Bronchial epithelial cell (primary cell): ENCODE data around the gene SUMF2. TPM values are rescaled to one million over a fixed set of nuclear protein-coding genes. Genes with fewer than 3 reads are reported as not detected.
"Not testable (repeated sequence)": the region's sequence is repeated elsewhere in the genome, so short reads cannot be mapped to it uniquely, and the experiment has no call there.

ENCODE experiments used
- DNase-seq: peaks from one replicate; pipeline ENCODE4 v3.0.0-alpha.2; 2010; ENCODE audit warnings: low read depth
- FAIRE-seq: peaks from 2 replicates; lab custom pipeline; 2011; peaks lifted over from hg19 to GRCh38; lab: Jason Lieb, UNC
- H3K27me3 ChIP-seq: 2 replicates; pipeline ENCODE4 v1.5.1; 2011; ENCODE audit warnings: low read length; ENCODE audit not compliant: control insufficient read depth, insufficient read depth
- H3K36me3 ChIP-seq: 2 replicates; pipeline ENCODE4 v1.5.1; 2011; ENCODE audit warnings: low read length; ENCODE audit not compliant: control insufficient read depth, insufficient read depth
- H3K4me3 ChIP-seq: 2 replicates; pipeline ENCODE4 v1.5.1; 2011; ENCODE audit warnings: mild to moderate bottlenecking, low read depth, low read length, control low read depth
- CTCF ChIP-seq: IDR thresholded peaks from 2 replicates; pipeline ENCODE4 v1.5.1; 2011; ENCODE audit warnings: mild to moderate bottlenecking, moderate library complexity, low read length, control low read depth, inconsistent platforms; ENCODE audit not compliant: insufficient read depth, severe bottlenecking
- total RNA-seq: library from RNA; depleted of rRNA; stranded (reverse); fragments of >200 nt; gene quantifications from 2 replicates; pipeline ENCODE4 v1.2.1, GENCODE V29; 2014

SUMF2 gene
- total RNA-seq, 1 donor from 2014 or later = 220 TPM

- H3K36me3 ChIP-seq = peaks cover 11% of the 10 kb centered on the region
- TF ChIP-seq CTCF = no peak
- no peak overlapping the region for H3K4me3 ChIP-seq
- DNase-seq = no peak
- no peak for FAIRE-seq
- no peaks in the 10 kb centered on the region for H3K27me3 ChIP-seq
Observed at GRCh38 chr7:56030340-56030739, 33.7 kb upstream of the SUMF2 start.

GRCh38 chr7:56031556-56031955, 32.5 kb upstream of the SUMF2 start:
- not testable (repeated sequence) for FAIRE-seq, H3K27me3 ChIP-seq, H3K4me3 ChIP-seq, DNase-seq
- H3K36me3 ChIP-seq = peaks cover 11% of the 10 kb centered on the region

DNA sequence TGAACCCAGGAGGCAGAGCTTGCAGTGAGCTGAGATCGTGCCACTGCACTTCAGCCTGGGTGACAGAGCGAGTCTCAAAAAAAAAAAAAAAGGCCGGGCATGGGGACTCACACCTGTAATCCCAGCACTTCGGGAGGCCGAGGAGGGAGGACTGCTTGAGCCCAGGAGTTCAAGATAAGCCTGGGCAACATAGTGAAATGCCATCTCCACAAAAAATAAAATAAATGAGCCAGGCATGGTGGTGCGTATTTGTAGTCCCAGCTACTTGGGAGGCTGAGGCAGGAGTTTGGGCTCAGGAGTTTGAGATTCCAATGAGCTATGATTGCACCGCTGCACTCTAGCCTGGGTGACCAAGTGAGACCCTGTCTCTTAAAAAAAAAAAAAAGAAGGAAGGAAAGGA, 31.5 kb upstream of the SUMF2 start:
- H3K36me3 ChIP-seq = peaks cover 11% of the 10 kb centered on the region
- H3K4me3 ChIP-seq = peak overlapping the region; percentile 67
- FAIRE-seq, DNase-seq, H3K27me3 ChIP-seq: not testable (repeated sequence)

GRCh38 chr7:56033671-56034432, 30.2 kb upstream of the SUMF2 start:
- Histone ChIP-seq H3K4me3 (peak overlapping the region; percentile 67), H3K27me3 (no peaks in the 10 kb centered on the region), H3K36me3 (peaks cover 10% of the 10 kb centered on the region)
- TF ChIP-seq CTCF = peak; percentile 55
- FAIRE-seq (no peak), DNase-seq (peak; percentile 75)

- DNase-seq (no peak), FAIRE-seq (no peak)
- no peaks in the 10 kb centered on the region for H3K27me3 ChIP-seq
- no peak overlapping the region for H3K4me3 ChIP-seq
- no peak for TF ChIP-seq CTCF
- peaks cover 2% of the 10 kb centered on the region for H3K36me3 ChIP-seq
Observed at GRCh38 chr7:56040730-56041129, 23.4 kb upstream of the SUMF2 start.

DNA sequence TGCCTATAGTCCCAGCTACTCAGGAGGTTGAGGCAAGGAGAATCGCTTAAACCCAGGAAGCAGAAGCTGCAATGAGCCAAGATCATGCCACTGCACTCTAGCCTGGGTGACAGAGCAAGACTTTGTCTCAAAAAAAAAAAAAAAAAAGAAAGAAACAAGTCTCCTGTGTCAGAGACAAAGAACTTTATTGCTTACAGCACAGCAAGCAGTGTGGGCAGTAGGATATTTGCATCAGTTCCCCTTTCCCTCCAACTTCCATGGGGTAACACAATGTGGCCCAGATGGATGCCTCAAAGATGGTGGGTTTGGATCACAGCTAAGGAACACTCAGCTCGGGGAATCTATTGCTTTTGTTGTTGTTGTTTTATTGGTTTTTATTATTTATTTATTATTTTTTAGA, 18.3 kb upstream of the SUMF2 start:
- not testable (repeated sequence) for FAIRE-seq, DNase-seq

DNA sequence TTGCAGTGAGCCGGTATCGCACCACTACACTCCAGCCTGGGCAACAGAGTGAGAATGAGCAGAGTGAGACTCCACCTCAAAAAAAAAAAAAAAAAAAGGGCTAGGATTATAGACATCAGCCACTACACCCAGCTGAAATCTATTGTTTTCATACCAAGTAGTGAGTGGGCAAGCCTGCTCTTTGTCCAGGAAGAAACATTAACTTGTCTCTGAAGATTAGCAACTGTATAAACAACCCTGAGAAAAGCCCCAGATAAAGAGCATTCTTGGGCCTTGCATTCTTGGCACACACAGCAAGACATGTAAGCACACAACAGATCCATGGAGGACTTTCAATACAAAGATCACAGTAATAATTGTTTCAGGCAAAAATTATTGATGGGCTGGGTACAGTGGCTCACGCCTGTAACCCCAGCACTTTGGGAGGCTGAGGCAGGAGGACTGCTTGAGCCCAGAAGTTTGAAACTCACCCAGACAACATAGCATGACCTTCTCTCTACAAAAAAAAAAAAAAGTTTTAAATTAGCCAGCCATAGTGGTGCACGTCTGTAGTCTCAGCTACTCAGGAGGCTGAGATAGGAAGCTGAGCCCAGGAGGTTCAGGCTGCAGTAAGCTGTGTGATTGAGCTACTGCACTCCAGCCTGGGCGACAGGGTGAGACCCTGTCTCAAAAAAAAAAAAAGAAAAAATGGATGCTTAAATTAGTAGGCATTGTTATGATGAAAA, 17.2 kb upstream of the SUMF2 start:
- H3K27me3 ChIP-seq = no peaks in the 10 kb centered on the region
- H3K4me3 ChIP-seq = no peak overlapping the region
- no peak for TF ChIP-seq CTCF
- peaks cover 2% of the 10 kb centered on the region for H3K36me3 ChIP-seq
- DNase-seq (peak; percentile 80), FAIRE-seq (no peak)

More for the DNA sequence above, 18.3 kb upstream of the SUMF2 start:
- H3K27me3 ChIP-seq, H3K36me3 ChIP-seq, H3K4me3 ChIP-seq: not testable (repeated sequence)

- not testable (repeated sequence) for H3K4me3 ChIP-seq, FAIRE-seq, H3K27me3 ChIP-seq, H3K36me3 ChIP-seq
- DNase-seq = peak; percentile 25
Observed at GRCh38 chr7:56047446-56048116, 16.5 kb upstream of the SUMF2 start.
